NCI-H748 (cell line): Measurements from ENCODE around the gene SBNO1.
"Not testable (repeated sequence)": the region's sequence is repeated elsewhere in the genome, so short reads cannot be mapped to it uniquely, and the experiment has no call there.

ENCODE experiments used
- DNase-seq: peaks from one replicate; lab custom pipeline; 2025; ENCODE audit not compliant: unreplicated experiment; lab: John Stamatoyannopoulos, UW

The SBNO1 gene

DNA sequence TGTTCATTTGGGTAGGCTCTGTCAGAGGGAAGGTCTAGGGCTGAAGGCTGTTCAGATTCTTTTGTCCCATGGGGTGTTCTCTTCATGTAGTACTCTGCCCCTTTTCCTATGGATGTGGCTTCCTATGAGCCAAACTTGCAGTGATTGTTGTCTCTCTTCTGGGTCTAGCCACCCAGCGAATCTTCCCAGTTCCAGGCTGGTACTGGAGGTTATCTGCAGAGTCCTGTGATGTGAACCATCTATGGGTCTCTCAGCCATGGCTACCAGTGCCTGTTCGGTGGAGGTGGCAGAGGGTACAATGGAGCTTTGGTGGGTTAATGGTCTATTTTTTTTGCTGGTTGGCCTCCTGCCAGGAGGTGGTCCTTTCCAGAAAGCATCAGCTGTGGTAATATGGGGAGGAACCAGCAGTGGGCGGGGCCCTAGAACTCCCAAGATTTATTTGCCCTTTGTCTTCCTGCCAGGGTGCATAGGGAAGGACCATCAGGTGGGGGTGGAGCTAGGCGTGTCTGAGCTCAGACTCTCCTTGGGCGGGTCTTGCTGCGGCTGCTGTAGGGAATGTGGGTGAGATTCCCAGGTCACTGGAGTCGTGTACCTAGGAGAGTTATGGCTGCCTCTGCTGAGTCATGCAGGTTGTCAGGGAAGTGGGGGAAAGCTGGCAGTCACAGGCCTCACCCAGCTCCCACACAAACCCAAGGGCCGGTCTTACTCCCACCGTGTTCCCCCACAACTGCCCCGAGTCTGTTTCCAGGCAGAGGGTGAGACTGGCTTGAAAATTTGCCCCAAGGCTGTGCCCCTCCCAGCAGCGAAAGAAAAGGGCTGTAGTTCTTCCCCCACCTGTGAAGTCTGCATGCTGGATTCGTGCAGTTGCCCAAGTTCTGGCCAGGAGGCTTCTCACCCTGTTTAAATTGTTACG, 113.9 kb downstream of the SBNO1 start:
- DNase-seq: peak; percentile 80

GRCh38 chr12:123248996-123249741, 115.5 kb downstream of the SBNO1 start:
- not testable (repeated sequence) for DNase-seq

- not testable (repeated sequence) for DNase-seq
Observed at GRCh38 chr12:123248129-123248528, 116.5 kb downstream of the SBNO1 start.

GRCh38 chr12:123245678-123246077, 119.0 kb downstream of the SBNO1 start:
- DNase-seq: no peak

DNA sequence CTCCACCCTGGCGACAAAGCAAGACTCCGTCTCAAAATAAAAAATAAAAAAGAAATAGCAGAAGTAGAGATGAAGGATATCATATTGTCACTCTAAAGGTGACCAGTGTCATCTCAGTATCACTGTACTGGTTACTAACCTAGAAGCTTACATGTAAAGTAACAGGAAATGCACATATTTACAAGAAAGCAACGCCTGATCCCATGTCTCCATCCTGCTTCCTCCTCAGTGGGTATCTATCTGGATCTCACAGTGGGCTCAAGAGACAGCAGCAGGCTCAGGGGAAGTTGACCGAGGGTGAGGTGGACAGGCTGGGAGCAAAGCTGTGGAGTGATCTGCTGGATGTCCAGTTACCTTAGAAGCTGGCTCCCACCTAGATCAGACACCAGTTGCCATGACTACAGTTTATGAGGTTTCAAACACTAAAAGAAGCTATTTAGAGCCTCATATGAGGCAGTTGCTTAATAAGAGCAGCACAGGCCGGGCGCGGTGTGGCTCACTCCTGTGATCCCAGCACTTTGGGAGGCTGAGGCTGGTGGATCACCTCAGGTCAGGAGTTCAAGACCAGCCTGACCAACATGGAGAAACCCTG, 120.9 kb downstream of the SBNO1 start:
- DNase-seq: peak; percentile 35

DNA sequence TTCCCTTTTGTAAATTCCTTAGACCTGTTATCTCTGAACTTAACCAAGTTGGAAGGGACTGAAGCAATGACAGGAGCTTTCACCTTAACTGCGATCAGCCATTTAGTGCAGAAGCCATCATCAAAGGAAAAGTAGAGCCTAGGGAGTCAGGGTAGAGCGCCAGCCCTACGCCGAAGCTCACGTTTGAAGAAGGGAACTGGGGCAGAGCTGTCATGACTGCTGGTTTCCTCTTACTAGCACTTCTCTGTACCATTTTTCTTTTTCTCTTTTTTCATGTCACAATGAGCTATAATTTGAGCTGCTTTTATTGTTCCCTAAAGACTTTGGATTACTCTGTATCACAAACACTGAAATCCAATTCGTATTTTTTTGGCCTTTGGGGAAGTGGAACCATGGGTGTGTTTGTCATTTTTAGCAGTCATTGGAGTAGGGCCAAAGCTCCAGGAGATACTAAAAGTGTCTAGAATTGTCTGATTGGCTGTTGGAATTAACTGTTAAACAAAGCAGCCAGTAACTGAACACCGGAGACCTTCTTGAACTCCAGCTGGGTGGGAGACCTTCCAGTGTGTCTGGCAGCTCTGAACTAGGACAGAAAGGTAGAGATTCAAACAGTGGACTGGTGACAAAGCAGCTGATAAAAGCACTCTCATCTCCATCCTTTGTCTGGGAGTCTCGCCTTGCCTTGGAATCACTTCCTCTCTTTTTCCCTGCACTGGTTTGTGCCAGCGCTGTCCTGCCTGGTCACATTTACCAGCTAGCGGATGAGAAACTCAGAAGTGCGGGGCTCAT, 122.3 kb downstream of the SBNO1 start:
- peak; percentile 21 for DNase-seq
